ENCODE data around the gene PDZRN4.

Gene PDZRN4

GRCh38 chr12:41424651-41425050 is 236.5 kb downstream of the PDZRN4 start:
- no peak for ATAC-seq
- TF ChIP-seq ZFP3 (CRISPR knock-in tag; IDR thresholded peaks at IDR 0.05): no peak
- no peak for TF ChIP-seq OSR1 (CRISPR knock-in tag; IDR thresholded peaks at IDR 0.05)
- no peak for TF ChIP-seq TOX (CRISPR knock-in tag; IDR thresholded peaks at IDR 0.05; ENCODE audit: borderline replicate concordance)
- no peak for TF ChIP-seq PPARA (CRISPR knock-in tag; IDR thresholded peaks at IDR 0.05; ENCODE audit: borderline replicate concordance)
- TF ChIP-seq ZFP30 (CRISPR knock-in tag; IDR thresholded peaks at IDR 0.05): no peak
- no peak for TF ChIP-seq TSHZ2 (CRISPR knock-in tag; IDR thresholded peaks at IDR 0.05)
- no peak for TF ChIP-seq TCF4 (CRISPR knock-in tag; IDR thresholded peaks at IDR 0.05; ENCODE audit: borderline replicate concordance)

GRCh38 chr12:41433460-41433859 is 245.3 kb downstream of the PDZRN4 start:
- ATAC-seq: no peak
- TF ChIP-seq PPARA (CRISPR knock-in tag; IDR thresholded peaks at IDR 0.05; ENCODE audit: borderline replicate concordance) (no peak), PATZ1 (CRISPR knock-in tag; IDR thresholded peaks at IDR 0.05; ENCODE audit: borderline replicate concordance) (no peak), TSHZ2 (CRISPR knock-in tag; IDR thresholded peaks at IDR 0.05) (no peak), GLIS3 (CRISPR knock-in tag; IDR thresholded peaks at IDR 0.05) (no peak), POU6F1 (CRISPR knock-in tag; IDR thresholded peaks at IDR 0.05; ENCODE audit: borderline replicate concordance, low read depth) (no peak), CSRNP3 (CRISPR knock-in tag; IDR thresholded peaks at IDR 0.05) (no peak), RARB (CRISPR knock-in tag; IDR thresholded peaks at IDR 0.05) (no peak), ISL1 (CRISPR knock-in tag; IDR thresholded peaks at IDR 0.05) (no peak), ZNF565 (CRISPR knock-in tag; conservative IDR thresholded peaks at IDR 0.05; ENCODE audit: low read depth) (no peak), ZNF70 (CRISPR knock-in tag; IDR thresholded peaks at IDR 0.05) (no peak), ZFP3 (CRISPR knock-in tag; IDR thresholded peaks at IDR 0.05) (no peak), BACH2 (CRISPR knock-in tag; IDR thresholded peaks at IDR 0.05; ENCODE audit: borderline replicate concordance) (no peak)

- no peak for ATAC-seq
- no peak for TF ChIP-seq ESRRG (CRISPR knock-in tag; IDR thresholded peaks at IDR 0.05)
- TF ChIP-seq ZFP30 (CRISPR knock-in tag; IDR thresholded peaks at IDR 0.05): no peak
- no peak for TF ChIP-seq PATZ1 (CRISPR knock-in tag; IDR thresholded peaks at IDR 0.05; ENCODE audit: borderline replicate concordance)
- no peak for TF ChIP-seq ZFP3 (CRISPR knock-in tag; IDR thresholded peaks at IDR 0.05)
- TF ChIP-seq PPARA (CRISPR knock-in tag; IDR thresholded peaks at IDR 0.05; ENCODE audit: borderline replicate concordance): no peak
- TF ChIP-seq ZNF70 (CRISPR knock-in tag; IDR thresholded peaks at IDR 0.05): no peak
- TF ChIP-seq RARB (CRISPR knock-in tag; IDR thresholded peaks at IDR 0.05): no peak
- no peak for TF ChIP-seq ISL1 (CRISPR knock-in tag; IDR thresholded peaks at IDR 0.05)
- no peak for TF ChIP-seq TCF4 (CRISPR knock-in tag; IDR thresholded peaks at IDR 0.05; ENCODE audit: borderline replicate concordance)
- TF ChIP-seq TOX (CRISPR knock-in tag; IDR thresholded peaks at IDR 0.05; ENCODE audit: borderline replicate concordance): no peak
- no peak for TF ChIP-seq POU6F1 (CRISPR knock-in tag; IDR thresholded peaks at IDR 0.05; ENCODE audit: borderline replicate concordance, low read depth)
- TF ChIP-seq BACH2 (CRISPR knock-in tag; IDR thresholded peaks at IDR 0.05; ENCODE audit: borderline replicate concordance): no peak
- no peak for TF ChIP-seq CSRNP3 (CRISPR knock-in tag; IDR thresholded peaks at IDR 0.05)
- TF ChIP-seq GLIS3 (CRISPR knock-in tag; IDR thresholded peaks at IDR 0.05): no peak
These were observed 248.0 kb downstream of the PDZRN4 start for GRCh38 chr12:41436076-41436475.
